Neutrophil (primary cell): ENCODE data around the gene MRS2.
"Not testable (repeated sequence)": the region's sequence is repeated elsewhere in the genome, so short reads cannot be mapped to it uniquely, and the experiment has no call there.

Experiments used
- H3K27ac ChIP-seq: fragments of 200-600 bp; sonication (generic); 2 replicates; pipeline ENCODE4 v1.5.1; 2016; ENCODE audit warnings: mild to moderate bottlenecking, moderate library complexity
- H3K27me3 ChIP-seq: fragments of 200-600 bp; sonication (generic); 2 replicates; pipeline ENCODE4 v1.6.0; 2016; ENCODE audit warnings: mild to moderate bottlenecking
- H3K36me3 ChIP-seq: fragments of 200-600 bp; sonication (generic); 2 replicates; pipeline ENCODE4 v1.5.1; 2017
- H3K4me1 ChIP-seq, 2 experiments: fragments of 200-600 bp in 1 of 2; sonication (generic) in 1 of 2; 1 replicate in 1 of 2; 2 replicates in 1 of 2; pipeline versions ENCODE4 v1.5.1 to v1.6.1; 2013 to 2016; ENCODE audit warnings: low read depth in 1 of 2, low read length in 1 of 2, mild to moderate bottlenecking in 1 of 2, moderate library complexity in 1 of 2; ENCODE audit not compliant: control insufficient read depth in 1 of 2, insufficient read depth in 1 of 2
- H3K4me3 ChIP-seq, 2 experiments: fragments of 200-600 bp in 1 of 2; sonication (generic) in 1 of 2; 1 replicate in 1 of 2; 2 replicates in 1 of 2; pipeline ENCODE4 v1.5.1; 2013 to 2016; ENCODE audit warnings: low read depth in 1 of 2, low read length in 1 of 2, mild to moderate bottlenecking in 1 of 2, moderate library complexity in 1 of 2
- H3K9me3 ChIP-seq: fragments of 200-600 bp; sonication (generic); 2 replicates; pipeline ENCODE4 v1.5.1; 2016
- TF ChIP-seq, protein P1 (sequence below): fragments of 200-600 bp; sonication (generic); IDR thresholded peaks from 2 replicates; pipeline ENCODE4 v1.5.1; 2016; ENCODE audit warnings: antibody characterized with exemption

The MRS2 gene

DNA sequence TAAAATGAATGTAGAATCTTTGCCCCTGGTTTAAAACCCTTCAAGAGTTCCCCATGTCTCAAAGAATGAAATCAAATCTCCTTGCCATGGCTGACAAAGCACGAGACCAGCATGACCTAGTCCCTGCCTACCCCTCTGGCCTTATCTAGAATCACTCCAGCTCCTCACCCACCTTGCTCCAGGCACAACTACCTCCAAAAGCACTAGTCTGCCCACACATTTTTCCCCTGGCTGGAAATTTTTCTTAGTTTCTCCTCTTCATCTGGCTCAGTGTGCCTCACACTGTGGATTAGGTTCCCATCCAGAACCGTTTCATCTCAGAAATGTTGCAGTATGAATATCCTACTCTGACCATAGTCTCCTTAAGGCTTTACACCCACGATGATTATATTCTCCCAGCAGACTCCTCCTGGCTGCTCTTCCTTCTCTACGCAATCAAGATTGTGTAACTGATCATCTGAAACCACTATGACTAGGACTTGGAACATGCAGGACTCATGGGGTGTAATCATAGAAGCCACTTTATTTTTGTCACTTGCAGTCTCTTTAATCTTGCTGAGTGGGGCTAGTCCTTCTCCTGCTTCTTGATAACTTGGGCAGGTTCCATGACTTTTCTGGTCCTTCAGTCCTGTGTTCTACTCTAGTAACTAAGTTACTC, 7.8 kb upstream of the MRS2 start:
- H3K27me3 ChIP-seq: peaks cover 16% of the 10 kb centered on the region
- H3K27ac ChIP-seq: no peak overlapping the region
- TF ChIP-seq, protein P1, sequence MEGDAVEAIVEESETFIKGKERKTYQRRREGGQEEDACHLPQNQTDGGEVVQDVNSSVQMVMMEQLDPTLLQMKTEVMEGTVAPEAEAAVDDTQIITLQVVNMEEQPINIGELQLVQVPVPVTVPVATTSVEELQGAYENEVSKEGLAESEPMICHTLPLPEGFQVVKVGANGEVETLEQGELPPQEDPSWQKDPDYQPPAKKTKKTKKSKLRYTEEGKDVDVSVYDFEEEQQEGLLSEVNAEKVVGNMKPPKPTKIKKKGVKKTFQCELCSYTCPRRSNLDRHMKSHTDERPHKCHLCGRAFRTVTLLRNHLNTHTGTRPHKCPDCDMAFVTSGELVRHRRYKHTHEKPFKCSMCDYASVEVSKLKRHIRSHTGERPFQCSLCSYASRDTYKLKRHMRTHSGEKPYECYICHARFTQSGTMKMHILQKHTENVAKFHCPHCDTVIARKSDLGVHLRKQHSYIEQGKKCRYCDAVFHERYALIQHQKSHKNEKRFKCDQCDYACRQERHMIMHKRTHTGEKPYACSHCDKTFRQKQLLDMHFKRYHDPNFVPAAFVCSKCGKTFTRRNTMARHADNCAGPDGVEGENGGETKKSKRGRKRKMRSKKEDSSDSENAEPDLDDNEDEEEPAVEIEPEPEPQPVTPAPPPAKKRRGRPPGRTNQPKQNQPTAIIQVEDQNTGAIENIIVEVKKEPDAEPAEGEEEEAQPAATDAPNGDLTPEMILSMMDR: no peak
- no peaks in the 10 kb centered on the region for H3K9me3 ChIP-seq
- no peak overlapping the region for H3K4me3 ChIP-seq
- no peaks in the 10 kb centered on the region for H3K36me3 ChIP-seq
- H3K4me1 ChIP-seq: no peaks in the 10 kb centered on the region

DNA sequence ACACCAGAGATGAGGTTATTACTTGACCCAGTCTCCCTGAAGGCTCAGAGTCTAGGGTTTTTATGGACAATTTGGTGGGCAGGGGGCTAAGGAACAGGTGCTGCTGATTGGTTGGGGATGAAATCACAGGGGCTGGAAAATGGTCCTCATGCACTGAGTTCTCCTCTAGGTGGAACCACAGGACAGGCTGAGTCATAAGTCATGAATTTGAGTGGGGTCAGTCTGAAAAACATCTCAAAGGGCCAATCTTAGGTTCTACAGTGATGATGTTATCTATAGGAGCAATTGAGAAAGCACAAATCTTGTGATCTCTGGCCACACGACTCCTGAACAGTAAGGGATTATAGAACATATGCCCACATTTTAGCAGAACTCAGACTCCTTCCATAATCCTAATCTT, 5.9 kb upstream of the MRS2 start:
- H3K36me3 ChIP-seq: no peaks in the 10 kb centered on the region
- TF ChIP-seq, protein P1: no peak
- no peak overlapping the region for H3K27ac ChIP-seq
- H3K4me1 ChIP-seq: no peaks in the 10 kb centered on the region
- no peaks in the 10 kb centered on the region for H3K9me3 ChIP-seq
- no peak overlapping the region for H3K4me3 ChIP-seq
- peaks cover 35% of the 10 kb centered on the region for H3K27me3 ChIP-seq

DNA sequence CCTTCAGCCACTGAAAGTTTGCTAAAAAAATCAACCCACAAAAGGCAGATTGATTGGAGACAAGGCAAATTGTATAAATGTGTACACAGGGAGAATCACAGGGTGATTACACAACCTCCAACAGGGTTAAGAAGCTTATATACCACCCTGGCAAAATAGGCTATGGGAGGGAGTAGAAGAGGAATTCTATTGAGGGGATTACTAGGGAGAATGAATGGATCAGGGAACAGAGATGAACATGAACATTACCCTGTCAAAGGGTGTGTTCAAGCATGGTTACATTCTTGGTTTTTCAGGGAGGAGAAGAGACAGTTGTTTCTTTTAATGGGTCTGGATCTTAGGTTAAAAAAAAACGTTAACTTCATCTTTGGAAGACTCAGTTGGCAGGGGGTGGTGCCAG, 5.1 kb upstream of the MRS2 start:
- Histone ChIP-seq H3K36me3 (no peaks in the 10 kb centered on the region), H3K27me3 (peaks cover 39% of the 10 kb centered on the region), H3K4me1 (peaks cover 2 to 4% of the 10 kb centered on the region in 2 experiments), H3K9me3 (no peaks in the 10 kb centered on the region), H3K4me3 (no peak overlapping the region), H3K27ac (no peak overlapping the region)
- TF ChIP-seq, protein P1: no peak

DNA sequence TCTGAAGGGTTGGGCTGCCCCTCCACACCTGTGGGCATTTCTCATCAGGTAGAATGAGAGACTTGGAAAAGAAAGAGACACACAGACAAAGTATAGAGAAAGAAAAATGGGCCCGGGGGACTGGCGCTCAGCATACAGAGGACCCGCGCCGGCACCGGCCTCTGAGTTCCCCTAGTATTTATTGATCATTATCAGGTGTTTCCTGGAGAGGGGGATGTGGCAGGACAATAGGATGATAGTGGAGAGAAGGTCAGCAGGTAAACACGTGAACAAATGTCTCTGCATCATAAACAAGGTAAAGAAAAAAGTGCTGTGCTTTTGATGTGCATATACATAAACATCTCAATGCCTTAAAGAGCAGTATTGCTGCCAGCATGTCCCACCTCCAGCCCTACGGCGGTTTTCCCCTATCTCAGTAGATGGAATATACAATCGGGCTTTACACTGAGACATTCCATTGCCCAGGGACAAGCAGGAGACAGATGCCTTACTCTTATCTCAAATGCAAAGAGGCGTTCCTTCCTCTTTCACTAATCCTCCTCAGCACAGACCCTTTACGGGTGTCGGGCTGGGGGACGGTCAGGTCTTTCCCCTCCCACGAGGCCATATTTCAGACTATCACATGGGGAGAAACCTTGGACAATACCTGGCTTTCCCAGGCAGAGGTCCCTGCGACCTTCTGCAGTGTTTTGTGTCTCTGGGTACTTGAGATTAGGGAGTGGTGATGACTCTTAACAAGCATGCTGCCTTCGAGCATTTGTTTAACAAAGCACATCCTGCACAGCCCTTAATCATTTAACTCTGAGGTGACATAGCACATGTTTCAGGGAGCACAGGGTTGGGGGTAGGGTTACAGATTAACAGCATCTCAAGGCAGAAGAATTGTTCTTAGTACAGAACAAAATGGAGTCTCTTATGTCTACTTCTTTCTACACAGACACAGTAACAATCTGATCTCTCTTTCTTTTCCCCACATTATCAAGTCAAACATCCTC, 2.4 kb upstream of the MRS2 start:
- H3K4me1 ChIP-seq: peaks cover 9 to 16% of the 10 kb centered on the region in 2 experiments
- H3K9me3 ChIP-seq, H3K27ac ChIP-seq, H3K36me3 ChIP-seq, H3K4me3 ChIP-seq: not testable (repeated sequence)
- H3K27me3 ChIP-seq: peaks cover 39% of the 10 kb centered on the region

DNA sequence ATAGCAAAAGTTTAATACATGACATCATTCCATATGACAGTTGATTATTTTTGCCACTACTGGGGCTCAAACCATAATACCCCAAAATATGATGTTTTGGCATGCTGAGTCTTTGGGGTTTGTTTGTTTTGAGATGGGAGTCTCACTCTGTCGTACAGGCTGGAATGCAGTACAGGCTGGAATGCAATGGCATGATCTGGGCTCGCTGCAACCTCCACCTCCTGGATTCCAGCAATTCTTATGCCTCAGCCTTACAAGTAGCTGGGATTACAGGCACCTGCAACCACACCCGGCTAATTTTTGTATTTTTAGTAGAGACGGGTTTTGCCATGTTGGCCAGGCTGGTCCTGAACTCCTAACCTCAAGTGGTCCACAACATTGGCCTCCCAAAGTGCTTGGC, 1.3 kb upstream of the MRS2 start:
- peaks cover 39% of the 10 kb centered on the region for H3K27me3 ChIP-seq
- no peaks in the 10 kb centered on the region for H3K36me3 ChIP-seq
- no peak overlapping the region for H3K27ac ChIP-seq
- H3K4me1 ChIP-seq: peaks cover 9 to 16% of the 10 kb centered on the region in 2 experiments
- H3K9me3 ChIP-seq: no peaks in the 10 kb centered on the region
- TF ChIP-seq, protein P1: no peak
- no peak overlapping the region for H3K4me3 ChIP-seq

DNA sequence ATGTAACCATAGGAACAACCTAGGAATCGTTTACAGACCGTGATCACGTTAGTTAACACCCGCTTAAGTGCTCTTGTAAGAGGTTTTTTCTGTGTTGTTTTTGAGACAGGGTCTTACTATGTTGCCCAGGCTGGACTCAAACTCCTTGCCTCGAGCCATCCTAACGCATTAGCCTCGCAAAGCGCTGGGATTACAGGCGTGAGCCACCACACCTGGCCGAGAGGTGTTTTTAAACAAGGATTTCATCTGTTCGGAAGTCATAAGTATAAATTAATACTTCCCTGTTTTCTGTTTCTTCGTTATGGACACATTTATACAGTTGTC, 727 bp downstream of the MRS2 start:
- peaks cover 11% of the 10 kb centered on the region for H3K36me3 ChIP-seq
- peaks cover 37% of the 10 kb centered on the region for H3K27me3 ChIP-seq
- peaks cover 9 to 16% of the 10 kb centered on the region in 2 experiments for H3K4me1 ChIP-seq
- peak overlapping the region; percentile 70 to 85 for H3K4me3 ChIP-seq
- TF ChIP-seq, protein P1: no peak
- no peaks in the 10 kb centered on the region for H3K9me3 ChIP-seq
- peak overlapping the region; percentile 53 for H3K27ac ChIP-seq
